GM13976 (cell line): ENCODE data around the gene OARD1.
A peak's percentile ranks its signal among the peaks of the same experiment; 100 is the strongest.

ENCODE experiments used
- DNase-seq: peaks from one replicate; pipeline ENCODE4 v3.0.0; 2012; ENCODE audit warnings: low spot score
- CTCF ChIP-seq: IDR thresholded peaks from 2 replicates; pipeline ENCODE4 v1.5.1; 2012; ENCODE audit warnings: borderline replicate concordance, mild to moderate bottlenecking; ENCODE audit not compliant: insufficient read depth; ENCODE audit errors: extremely low read depth, missing control alignments, control extremely low read depth
- in situ Hi-C: fragments of 300-500 bp; cut with MboI; formaldehyde crosslinking; loops from one replicate; pipeline ENCODE4 v1.12.0; 2022; ENCODE audit warnings: low sequenced_read_pairs, mixed read lengths, inconsistent platforms; ENCODE audit not compliant: unreplicated experiment

OARD1 gene

GRCh38 chr6:41075651-41076626 is 3.8 kb upstream of the OARD1 start:
- DNase-seq: no peak
- in situ Hi-C loops: no loop called here
- no peak for TF ChIP-seq CTCF

GRCh38 chr6:41074692-41075436 is 2.7 kb upstream of the OARD1 start:
- in situ Hi-C loops: no loop called here

GRCh38 chr6:41073968-41074691 is 2.0 kb upstream of the OARD1 start:
- in situ Hi-C loops: no loop called here
- no peak for TF ChIP-seq CTCF
- no peak for DNase-seq

More at GRCh38 chr6:41074692-41075436, 2.7 kb upstream of the OARD1 start:
- no peak for TF ChIP-seq CTCF
- no peak for DNase-seq

GRCh38 chr6:41073203-41073967 is 1.2 kb upstream of the OARD1 start:
- DNase-seq: peak; percentile 76
- in situ Hi-C loops: no loop called here
- TF ChIP-seq CTCF: peak; percentile 2

- no peak for DNase-seq
- in situ Hi-C loops: no loop called here
- no peak for TF ChIP-seq CTCF
These were observed 663 bp upstream of the OARD1 start, which contains the start of gene NFYA for GRCh38 chr6:41072836-41073202. Gene NFYA, plus strand, starts transcription at chr6:41072974. Its CDS starts 6,116 bp downstream, at chr6:41079090.
